Measurements from ENCODE around the gene SAXO1. TPM values are rescaled to one million over a fixed set of nuclear protein-coding genes. Genes with fewer than 3 reads are reported as not detected.

The SAXO1 gene
- total and polyA plus RNA-seq, 2 experiments from 2014 or later: 0.02 TPM; not detected in 1

DNA sequence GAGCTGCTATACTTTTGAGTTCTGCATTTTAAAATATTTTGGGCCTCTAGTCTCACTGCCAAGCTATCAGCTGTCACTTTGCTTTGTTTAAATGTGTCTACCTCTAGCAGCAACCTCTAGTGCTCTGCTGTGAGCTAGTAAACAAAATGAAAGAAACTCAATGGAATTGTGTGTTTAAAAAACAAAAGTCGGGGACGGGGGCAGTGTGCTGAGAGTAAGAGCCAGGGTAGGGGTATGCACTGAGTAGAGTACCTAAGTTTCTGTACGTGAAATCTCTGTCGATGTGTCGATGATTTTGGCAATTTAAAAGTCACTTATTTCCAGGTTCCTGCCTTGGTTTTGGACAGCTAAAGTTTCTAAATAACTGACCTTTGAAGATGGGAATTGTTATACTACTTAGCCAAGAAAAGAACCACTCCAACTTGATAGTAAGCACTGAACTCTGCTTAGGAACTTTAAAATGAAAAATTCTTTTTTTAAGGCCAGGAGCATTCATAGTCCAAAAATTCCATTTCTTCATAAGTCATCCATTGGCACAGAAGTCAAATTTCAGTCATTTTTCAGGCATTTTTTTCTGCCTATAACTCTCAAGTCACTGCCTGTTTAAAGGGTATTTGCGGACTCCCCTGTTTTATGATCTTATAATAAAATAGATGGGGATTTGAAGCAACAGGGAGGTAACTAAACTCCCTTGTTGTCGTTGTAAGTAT, 111.5 kb downstream of the SAXO1 start:
- no peaks in the 10 kb centered on the region for H3K4me1 ChIP-seq (ENCODE audit: insufficient read depth)
- Mint-ChIP-seq H3K27ac (no peak overlapping the region), H3K36me3 (ENCODE audit: low read depth) (no peaks in the 10 kb centered on the region), H3K27me3 (ENCODE audit: insufficient read depth, low read depth, poor library complexity) (peaks cover 6% of the 10 kb centered on the region), H3K4me1 (0 out of 3 replicates have a peak, but pooled peaks cover 3% of the 10 kb centered on the region), H3K9me3 (no peaks in the 10 kb centered on the region; the same call in 2 of the 3 replicates), H3K4me3 (no peak overlapping the region)
- ATAC-seq: no peak
- no peaks in the 10 kb centered on the region for H4K20me1 ChIP-seq (replicated peaks; ENCODE audit: insufficient read depth)
- TF ChIP-seq ZNF114 (CRISPR knock-in tag; IDR thresholded peaks at IDR 0.05): no peak
- TF ChIP-seq ZNF331 (CRISPR knock-in tag; IDR thresholded peaks at IDR 0.05; ENCODE audit: low read depth): no peak
- TF ChIP-seq STAT1 (IDR thresholded peaks at IDR 0.05; ENCODE audit: unreplicated experiment): no peak
- TF ChIP-seq, protein P1, sequence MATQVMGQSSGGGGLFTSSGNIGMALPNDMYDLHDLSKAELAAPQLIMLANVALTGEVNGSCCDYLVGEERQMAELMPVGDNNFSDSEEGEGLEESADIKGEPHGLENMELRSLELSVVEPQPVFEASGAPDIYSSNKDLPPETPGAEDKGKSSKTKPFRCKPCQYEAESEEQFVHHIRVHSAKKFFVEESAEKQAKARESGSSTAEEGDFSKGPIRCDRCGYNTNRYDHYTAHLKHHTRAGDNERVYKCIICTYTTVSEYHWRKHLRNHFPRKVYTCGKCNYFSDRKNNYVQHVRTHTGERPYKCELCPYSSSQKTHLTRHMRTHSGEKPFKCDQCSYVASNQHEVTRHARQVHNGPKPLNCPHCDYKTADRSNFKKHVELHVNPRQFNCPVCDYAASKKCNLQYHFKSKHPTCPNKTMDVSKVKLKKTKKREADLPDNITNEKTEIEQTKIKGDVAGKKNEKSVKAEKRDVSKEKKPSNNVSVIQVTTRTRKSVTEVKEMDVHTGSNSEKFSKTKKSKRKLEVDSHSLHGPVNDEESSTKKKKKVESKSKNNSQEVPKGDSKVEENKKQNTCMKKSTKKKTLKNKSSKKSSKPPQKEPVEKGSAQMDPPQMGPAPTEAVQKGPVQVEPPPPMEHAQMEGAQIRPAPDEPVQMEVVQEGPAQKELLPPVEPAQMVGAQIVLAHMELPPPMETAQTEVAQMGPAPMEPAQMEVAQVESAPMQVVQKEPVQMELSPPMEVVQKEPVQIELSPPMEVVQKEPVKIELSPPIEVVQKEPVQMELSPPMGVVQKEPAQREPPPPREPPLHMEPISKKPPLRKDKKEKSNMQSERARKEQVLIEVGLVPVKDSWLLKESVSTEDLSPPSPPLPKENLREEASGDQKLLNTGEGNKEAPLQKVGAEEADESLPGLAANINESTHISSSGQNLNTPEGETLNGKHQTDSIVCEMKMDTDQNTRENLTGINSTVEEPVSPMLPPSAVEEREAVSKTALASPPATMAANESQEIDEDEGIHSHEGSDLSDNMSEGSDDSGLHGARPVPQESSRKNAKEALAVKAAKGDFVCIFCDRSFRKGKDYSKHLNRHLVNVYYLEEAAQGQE (IDR thresholded peaks at IDR 0.05; ENCODE audit: unreplicated experiment): no peak
- TF ChIP-seq NANOG (IDR thresholded peaks at IDR 0.05; ENCODE audit: borderline replicate concordance): no peak
- no peak for TF ChIP-seq EZH2 (IDR thresholded peaks at IDR 0.05; ENCODE audit: low read depth, unreplicated experiment)
- TF ChIP-seq CREB1 (CRISPR knock-in tag; IDR thresholded peaks at IDR 0.05; ENCODE audit: low read depth): no peak
- TF ChIP-seq, protein P2, sequence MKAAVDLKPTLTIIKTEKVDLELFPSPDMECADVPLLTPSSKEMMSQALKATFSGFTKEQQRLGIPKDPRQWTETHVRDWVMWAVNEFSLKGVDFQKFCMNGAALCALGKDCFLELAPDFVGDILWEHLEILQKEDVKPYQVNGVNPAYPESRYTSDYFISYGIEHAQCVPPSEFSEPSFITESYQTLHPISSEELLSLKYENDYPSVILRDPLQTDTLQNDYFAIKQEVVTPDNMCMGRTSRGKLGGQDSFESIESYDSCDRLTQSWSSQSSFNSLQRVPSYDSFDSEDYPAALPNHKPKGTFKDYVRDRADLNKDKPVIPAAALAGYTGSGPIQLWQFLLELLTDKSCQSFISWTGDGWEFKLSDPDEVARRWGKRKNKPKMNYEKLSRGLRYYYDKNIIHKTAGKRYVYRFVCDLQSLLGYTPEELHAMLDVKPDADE (IDR thresholded peaks at IDR 0.05): no peak
- TF ChIP-seq, protein P3, sequence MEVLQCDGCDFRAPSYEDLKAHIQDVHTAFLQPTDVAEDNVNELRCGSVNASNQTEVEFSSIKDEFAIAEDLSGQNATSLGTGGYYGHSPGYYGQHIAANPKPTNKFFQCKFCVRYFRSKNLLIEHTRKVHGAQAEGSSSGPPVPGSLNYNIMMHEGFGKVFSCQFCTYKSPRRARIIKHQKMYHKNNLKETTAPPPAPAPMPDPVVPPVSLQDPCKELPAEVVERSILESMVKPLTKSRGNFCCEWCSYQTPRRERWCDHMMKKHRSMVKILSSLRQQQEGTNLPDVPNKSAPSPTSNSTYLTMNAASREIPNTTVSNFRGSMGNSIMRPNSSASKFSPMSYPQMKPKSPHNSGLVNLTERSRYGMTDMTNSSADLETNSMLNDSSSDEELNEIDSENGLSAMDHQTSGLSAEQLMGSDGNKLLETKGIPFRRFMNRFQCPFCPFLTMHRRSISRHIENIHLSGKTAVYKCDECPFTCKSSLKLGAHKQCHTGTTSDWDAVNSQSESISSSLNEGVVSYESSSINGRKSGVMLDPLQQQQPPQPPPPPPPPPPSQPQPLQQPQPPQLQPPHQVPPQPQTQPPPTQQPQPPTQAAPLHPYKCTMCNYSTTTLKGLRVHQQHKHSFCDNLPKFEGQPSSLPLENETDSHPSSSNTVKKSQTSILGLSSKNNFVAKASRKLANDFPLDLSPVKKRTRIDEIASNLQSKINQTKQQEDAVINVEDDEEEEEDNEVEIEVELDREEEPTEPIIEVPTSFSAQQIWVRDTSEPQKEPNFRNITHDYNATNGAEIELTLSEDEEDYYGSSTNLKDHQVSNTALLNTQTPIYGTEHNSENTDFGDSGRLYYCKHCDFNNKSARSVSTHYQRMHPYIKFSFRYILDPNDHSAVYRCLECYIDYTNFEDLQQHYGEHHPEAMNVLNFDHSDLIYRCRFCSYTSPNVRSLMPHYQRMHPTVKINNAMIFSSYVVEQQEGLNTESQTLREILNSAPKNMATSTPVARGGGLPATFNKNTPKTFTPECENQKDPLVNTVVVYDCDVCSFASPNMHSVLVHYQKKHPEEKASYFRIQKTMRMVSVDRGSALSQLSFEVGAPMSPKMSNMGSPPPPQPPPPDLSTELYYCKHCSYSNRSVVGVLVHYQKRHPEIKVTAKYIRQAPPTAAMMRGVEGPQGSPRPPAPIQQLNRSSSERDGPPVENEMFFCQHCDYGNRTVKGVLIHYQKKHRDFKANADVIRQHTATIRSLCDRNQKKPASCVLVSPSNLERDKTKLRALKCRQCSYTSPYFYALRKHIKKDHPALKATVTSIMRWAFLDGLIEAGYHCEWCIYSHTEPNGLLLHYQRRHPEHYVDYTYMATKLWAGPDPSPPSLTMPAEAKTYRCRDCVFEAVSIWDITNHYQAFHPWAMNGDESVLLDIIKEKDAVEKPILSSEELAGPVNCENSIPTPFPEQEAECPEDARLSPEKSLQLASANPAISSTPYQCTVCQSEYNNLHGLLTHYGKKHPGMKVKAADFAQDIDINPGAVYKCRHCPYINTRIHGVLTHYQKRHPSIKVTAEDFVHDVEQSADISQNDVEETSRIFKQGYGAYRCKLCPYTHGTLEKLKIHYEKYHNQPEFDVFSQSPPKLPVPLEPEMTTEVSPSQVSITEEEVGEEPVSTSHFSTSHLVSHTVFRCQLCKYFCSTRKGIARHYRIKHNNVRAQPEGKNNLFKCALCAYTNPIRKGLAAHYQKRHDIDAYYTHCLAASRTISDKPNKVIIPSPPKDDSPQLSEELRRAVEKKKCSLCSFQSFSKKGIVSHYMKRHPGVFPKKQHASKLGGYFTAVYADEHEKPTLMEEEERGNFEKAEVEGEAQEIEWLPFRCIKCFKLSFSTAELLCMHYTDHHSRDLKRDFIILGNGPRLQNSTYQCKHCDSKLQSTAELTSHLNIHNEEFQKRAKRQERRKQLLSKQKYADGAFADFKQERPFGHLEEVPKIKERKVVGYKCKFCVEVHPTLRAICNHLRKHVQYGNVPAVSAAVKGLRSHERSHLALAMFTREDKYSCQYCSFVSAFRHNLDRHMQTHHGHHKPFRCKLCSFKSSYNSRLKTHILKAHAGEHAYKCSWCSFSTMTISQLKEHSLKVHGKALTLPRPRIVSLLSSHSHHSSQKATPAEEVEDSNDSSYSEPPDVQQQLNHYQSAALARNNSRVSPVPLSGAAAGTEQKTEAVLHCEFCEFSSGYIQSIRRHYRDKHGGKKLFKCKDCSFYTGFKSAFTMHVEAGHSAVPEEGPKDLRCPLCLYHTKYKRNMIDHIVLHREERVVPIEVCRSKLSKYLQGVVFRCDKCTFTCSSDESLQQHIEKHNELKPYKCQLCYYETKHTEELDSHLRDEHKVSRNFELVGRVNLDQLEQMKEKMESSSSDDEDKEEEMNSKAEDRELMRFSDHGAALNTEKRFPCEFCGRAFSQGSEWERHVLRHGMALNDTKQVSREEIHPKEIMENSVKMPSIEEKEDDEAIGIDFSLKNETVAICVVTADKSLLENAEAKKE (CRISPR knock-in tag; IDR thresholded peaks at IDR 0.05): no peak
- TF ChIP-seq EZH2phosphoT487 (IDR thresholded peaks at IDR 0.05; ENCODE audit: unreplicated experiment): no peak
- no peak for TF ChIP-seq JUNB (IDR thresholded peaks at IDR 0.05; ENCODE audit: unreplicated experiment)
- TF ChIP-seq POLR2AphosphoS5 (IDR thresholded peaks at IDR 0.05; ENCODE audit: low read depth): no peak
- H3K27me3 ChIP-seq (ENCODE audit: insufficient read depth): no peaks in the 10 kb centered on the region
- H3K4me2 ChIP-seq: no peak overlapping the region
- no peaks in the 10 kb centered on the region for H3K36me3 ChIP-seq (ENCODE audit: insufficient read depth)
- no peaks in the 10 kb centered on the region for H3K79me2 ChIP-seq (replicated peaks; ENCODE audit: insufficient read depth)
- H3K9me2 ChIP-seq (ENCODE audit: insufficient read depth): no peaks in the 10 kb centered on the region; the same call in 1 of the 2 replicates
- no peak overlapping the region for H3K27ac ChIP-seq (ENCODE audit: low read depth)
- DNase-seq (ENCODE audit: low spot score): no peak
- H3F3A ChIP-seq (replicated peaks; ENCODE audit: low read depth): no peaks in the 10 kb centered on the region
- H2AFZ ChIP-seq: peak overlapping the region; percentile 56; the same call in 1 of the 2 replicates
- H3K4me3 ChIP-seq: no peak overlapping the region

All from GM23338 (cell line).